ENCODE data around the gene CXCR6. TPM values are rescaled to one million over a fixed set of nuclear protein-coding genes. Genes with fewer than 3 reads are reported as not detected.

The CXCR6 gene
- total RNA-seq, 2 donors from 2014 or later = not detected

- Histone ChIP-seq H3K4me1 (ENCODE audit: control insufficient read depth, insufficient read depth, low read length) (no peaks in the 10 kb centered on the region), H3K9ac (ENCODE audit: extremely low read depth, low read length, poor library complexity, severe bottlenecking) (no peak overlapping the region), H3K27ac (ENCODE audit: low read depth, low read length) (no peak overlapping the region), H3K4me3 (ENCODE audit: low read length) (no peak overlapping the region), H3K36me3 (ENCODE audit: control insufficient read depth, insufficient read depth, low read length) (peaks cover 21% of the 10 kb centered on the region), H3K27me3 (ENCODE audit: control insufficient read depth, insufficient read depth, low read length, poor library complexity, severe bottlenecking) (no peaks in the 10 kb centered on the region), H3K9me3 (ENCODE audit: control insufficient read depth, low read length) (no peaks in the 10 kb centered on the region)
- TF ChIP-seq, protein P1, sequence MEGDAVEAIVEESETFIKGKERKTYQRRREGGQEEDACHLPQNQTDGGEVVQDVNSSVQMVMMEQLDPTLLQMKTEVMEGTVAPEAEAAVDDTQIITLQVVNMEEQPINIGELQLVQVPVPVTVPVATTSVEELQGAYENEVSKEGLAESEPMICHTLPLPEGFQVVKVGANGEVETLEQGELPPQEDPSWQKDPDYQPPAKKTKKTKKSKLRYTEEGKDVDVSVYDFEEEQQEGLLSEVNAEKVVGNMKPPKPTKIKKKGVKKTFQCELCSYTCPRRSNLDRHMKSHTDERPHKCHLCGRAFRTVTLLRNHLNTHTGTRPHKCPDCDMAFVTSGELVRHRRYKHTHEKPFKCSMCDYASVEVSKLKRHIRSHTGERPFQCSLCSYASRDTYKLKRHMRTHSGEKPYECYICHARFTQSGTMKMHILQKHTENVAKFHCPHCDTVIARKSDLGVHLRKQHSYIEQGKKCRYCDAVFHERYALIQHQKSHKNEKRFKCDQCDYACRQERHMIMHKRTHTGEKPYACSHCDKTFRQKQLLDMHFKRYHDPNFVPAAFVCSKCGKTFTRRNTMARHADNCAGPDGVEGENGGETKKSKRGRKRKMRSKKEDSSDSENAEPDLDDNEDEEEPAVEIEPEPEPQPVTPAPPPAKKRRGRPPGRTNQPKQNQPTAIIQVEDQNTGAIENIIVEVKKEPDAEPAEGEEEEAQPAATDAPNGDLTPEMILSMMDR (conservative IDR thresholded peaks at IDR 0.05) = no peak
- H3K36me3 Mint-ChIP-seq (ENCODE audit: low read depth) = peaks cover 39% of the 10 kb centered on the region
- WGBS, 2 experiments (ENCODE audit: insufficient coverage in 1 of 2, insufficient read length in 1 of 2) = 82 to 91% methylated on average over 3 of the region's 3 CpGs
- H3K4me3 Mint-ChIP-seq = no peak overlapping the region
- H3K27me3 Mint-ChIP-seq (ENCODE audit: insufficient read depth) = no peaks in the 10 kb centered on the region
- DNase-seq = no peak
- peak overlapping the region; percentile 23 for H3K27ac Mint-ChIP-seq
- H3K4me1 Mint-ChIP-seq = no peaks in the 10 kb centered on the region
- H3K9me3 Mint-ChIP-seq = no peaks in the 10 kb centered on the region
Observed at GRCh38 chr3:45922039-45922326, 21.3 kb upstream of the CXCR6 start.

- Mint-ChIP-seq H3K9me3 (no peaks in the 10 kb centered on the region), H3K4me3 (no peak overlapping the region), H3K4me1 (no peaks in the 10 kb centered on the region), H3K36me3 (ENCODE audit: low read depth) (peaks cover 49% of the 10 kb centered on the region), H3K27ac (no peak overlapping the region), H3K27me3 (ENCODE audit: insufficient read depth) (no peaks in the 10 kb centered on the region)
- no peaks in the 10 kb centered on the region for H3K27me3 ChIP-seq (ENCODE audit: control insufficient read depth, insufficient read depth, low read length, poor library complexity, severe bottlenecking)
- no peak overlapping the region for H3K27ac ChIP-seq (ENCODE audit: low read depth, low read length)
- 93 to 94% methylated on average over 2 to 4 of the region's 4 CpGs for WGBS, 2 experiments (ENCODE audit: insufficient coverage in 1 of 2, insufficient read length in 1 of 2)
- H3K36me3 ChIP-seq (ENCODE audit: control insufficient read depth, insufficient read depth, low read length) = peaks cover 27% of the 10 kb centered on the region
- no peak overlapping the region for H3K4me3 ChIP-seq (ENCODE audit: low read length)
- TF ChIP-seq, protein P1 (conservative IDR thresholded peaks at IDR 0.05) = no peak
- H3K9ac ChIP-seq (ENCODE audit: extremely low read depth, low read length, poor library complexity, severe bottlenecking) = no peak overlapping the region
- H3K9me3 ChIP-seq (ENCODE audit: control insufficient read depth, low read length) = no peaks in the 10 kb centered on the region
- no peak for DNase-seq
- H3K4me1 ChIP-seq (ENCODE audit: control insufficient read depth, insufficient read depth, low read length) = no peaks in the 10 kb centered on the region
Observed at GRCh38 chr3:45922950-45923590, 20.2 kb upstream of the CXCR6 start.

- WGBS, 2 experiments (ENCODE audit: insufficient coverage in 1 of 2, insufficient read length in 1 of 2) = 73 to 79% methylated on average over 2 to 3 of the region's 3 CpGs
- Mint-ChIP-seq H3K27me3 (ENCODE audit: insufficient read depth) (no peaks in the 10 kb centered on the region), H3K4me1 (no peaks in the 10 kb centered on the region)
Observed at GRCh38 chr3:45923755-45924154, 19.5 kb upstream of the CXCR6 start.

More at GRCh38 chr3:45923755-45924154, 19.5 kb upstream of the CXCR6 start:
- Histone ChIP-seq H3K4me1 (ENCODE audit: control insufficient read depth, insufficient read depth, low read length) (no peaks in the 10 kb centered on the region), H3K27ac (ENCODE audit: low read depth, low read length) (no peak overlapping the region), H3K27me3 (ENCODE audit: control insufficient read depth, insufficient read depth, low read length, poor library complexity, severe bottlenecking) (no peaks in the 10 kb centered on the region), H3K4me3 (ENCODE audit: low read length) (no peak overlapping the region), H3K36me3 (ENCODE audit: control insufficient read depth, insufficient read depth, low read length) (peaks cover 27% of the 10 kb centered on the region), H3K9ac (ENCODE audit: extremely low read depth, low read length, poor library complexity, severe bottlenecking) (no peak overlapping the region), H3K9me3 (ENCODE audit: control insufficient read depth, low read length) (no peaks in the 10 kb centered on the region)
- Mint-ChIP-seq H3K4me3 (no peak overlapping the region), H3K27ac (no peak overlapping the region), H3K9me3 (no peaks in the 10 kb centered on the region), H3K36me3 (ENCODE audit: low read depth) (peaks cover 51% of the 10 kb centered on the region)
- TF ChIP-seq, protein P1 (conservative IDR thresholded peaks at IDR 0.05) = no peak
- no peak for DNase-seq

All from endodermal cell (in vitro differentiated cells).